HL-60 (cell line): Measurements from ENCODE around the gene AK1.

Source experiments
- POLR2AphosphoS5 ChIP-seq: IDR thresholded peaks from 2 replicates; pipeline ENCODE4 v1.6.1; 2012; ENCODE audit warnings: low read depth
- SPI1 ChIP-seq: IDR thresholded peaks from 2 replicates; pipeline ENCODE4 v1.6.1; 2012; ENCODE audit warnings: low read depth, mild to moderate bottlenecking, borderline replicate concordance
- TF ChIP-seq, protein P1 (sequence below): IDR thresholded peaks from one replicate; pipeline ENCODE4 v1.5.1; 2011; ENCODE audit warnings: low read length, control low read depth, inconsistent platforms; ENCODE audit not compliant: insufficient read depth
- TF ChIP-seq, protein P2 (sequence below): IDR thresholded peaks from 2 replicates; pipeline ENCODE4 v1.6.1; 2012; ENCODE audit warnings: low read depth; ENCODE audit not compliant: insufficient replicate concordance

DNA sequence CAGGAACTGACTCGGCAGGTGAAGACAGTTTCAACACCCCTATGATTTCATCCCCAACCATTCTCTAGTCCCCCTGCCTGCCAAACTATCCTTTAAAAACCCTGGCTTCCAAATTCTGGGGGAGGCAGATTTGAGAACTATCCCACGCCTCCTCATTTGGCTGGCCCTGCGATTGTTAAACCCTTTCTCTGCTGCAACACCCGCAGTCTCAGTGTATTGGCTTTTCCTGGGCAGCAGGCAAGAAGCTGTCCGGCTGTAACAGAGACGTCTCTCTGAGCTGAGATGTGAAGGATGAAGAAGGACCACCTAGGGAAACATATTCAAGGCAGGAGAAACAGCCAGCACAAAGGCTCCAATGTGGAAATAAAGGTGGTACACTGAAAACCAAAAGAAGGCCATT lies 15.4 kb upstream of the AK1 start:
- TF ChIP-seq, protein P1, sequence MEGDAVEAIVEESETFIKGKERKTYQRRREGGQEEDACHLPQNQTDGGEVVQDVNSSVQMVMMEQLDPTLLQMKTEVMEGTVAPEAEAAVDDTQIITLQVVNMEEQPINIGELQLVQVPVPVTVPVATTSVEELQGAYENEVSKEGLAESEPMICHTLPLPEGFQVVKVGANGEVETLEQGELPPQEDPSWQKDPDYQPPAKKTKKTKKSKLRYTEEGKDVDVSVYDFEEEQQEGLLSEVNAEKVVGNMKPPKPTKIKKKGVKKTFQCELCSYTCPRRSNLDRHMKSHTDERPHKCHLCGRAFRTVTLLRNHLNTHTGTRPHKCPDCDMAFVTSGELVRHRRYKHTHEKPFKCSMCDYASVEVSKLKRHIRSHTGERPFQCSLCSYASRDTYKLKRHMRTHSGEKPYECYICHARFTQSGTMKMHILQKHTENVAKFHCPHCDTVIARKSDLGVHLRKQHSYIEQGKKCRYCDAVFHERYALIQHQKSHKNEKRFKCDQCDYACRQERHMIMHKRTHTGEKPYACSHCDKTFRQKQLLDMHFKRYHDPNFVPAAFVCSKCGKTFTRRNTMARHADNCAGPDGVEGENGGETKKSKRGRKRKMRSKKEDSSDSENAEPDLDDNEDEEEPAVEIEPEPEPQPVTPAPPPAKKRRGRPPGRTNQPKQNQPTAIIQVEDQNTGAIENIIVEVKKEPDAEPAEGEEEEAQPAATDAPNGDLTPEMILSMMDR, result no peak
- TF ChIP-seq SPI1, result no peak
- TF ChIP-seq POLR2AphosphoS5, result no peak
- TF ChIP-seq, protein P2, sequence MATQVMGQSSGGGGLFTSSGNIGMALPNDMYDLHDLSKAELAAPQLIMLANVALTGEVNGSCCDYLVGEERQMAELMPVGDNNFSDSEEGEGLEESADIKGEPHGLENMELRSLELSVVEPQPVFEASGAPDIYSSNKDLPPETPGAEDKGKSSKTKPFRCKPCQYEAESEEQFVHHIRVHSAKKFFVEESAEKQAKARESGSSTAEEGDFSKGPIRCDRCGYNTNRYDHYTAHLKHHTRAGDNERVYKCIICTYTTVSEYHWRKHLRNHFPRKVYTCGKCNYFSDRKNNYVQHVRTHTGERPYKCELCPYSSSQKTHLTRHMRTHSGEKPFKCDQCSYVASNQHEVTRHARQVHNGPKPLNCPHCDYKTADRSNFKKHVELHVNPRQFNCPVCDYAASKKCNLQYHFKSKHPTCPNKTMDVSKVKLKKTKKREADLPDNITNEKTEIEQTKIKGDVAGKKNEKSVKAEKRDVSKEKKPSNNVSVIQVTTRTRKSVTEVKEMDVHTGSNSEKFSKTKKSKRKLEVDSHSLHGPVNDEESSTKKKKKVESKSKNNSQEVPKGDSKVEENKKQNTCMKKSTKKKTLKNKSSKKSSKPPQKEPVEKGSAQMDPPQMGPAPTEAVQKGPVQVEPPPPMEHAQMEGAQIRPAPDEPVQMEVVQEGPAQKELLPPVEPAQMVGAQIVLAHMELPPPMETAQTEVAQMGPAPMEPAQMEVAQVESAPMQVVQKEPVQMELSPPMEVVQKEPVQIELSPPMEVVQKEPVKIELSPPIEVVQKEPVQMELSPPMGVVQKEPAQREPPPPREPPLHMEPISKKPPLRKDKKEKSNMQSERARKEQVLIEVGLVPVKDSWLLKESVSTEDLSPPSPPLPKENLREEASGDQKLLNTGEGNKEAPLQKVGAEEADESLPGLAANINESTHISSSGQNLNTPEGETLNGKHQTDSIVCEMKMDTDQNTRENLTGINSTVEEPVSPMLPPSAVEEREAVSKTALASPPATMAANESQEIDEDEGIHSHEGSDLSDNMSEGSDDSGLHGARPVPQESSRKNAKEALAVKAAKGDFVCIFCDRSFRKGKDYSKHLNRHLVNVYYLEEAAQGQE, result no peak
